HG03378 (cell line): Measurements from ENCODE around the gene CHCHD6.

Source experiments
- ATAC-seq: cut with Tn5 transposase; IDR thresholded peaks from one replicate; pipeline ENCODE4 v1.9.1; 2021; ENCODE audit warnings: mild to moderate bottlenecking, moderate library complexity; ENCODE audit not compliant: unreplicated experiment

Gene CHCHD6

DNA sequence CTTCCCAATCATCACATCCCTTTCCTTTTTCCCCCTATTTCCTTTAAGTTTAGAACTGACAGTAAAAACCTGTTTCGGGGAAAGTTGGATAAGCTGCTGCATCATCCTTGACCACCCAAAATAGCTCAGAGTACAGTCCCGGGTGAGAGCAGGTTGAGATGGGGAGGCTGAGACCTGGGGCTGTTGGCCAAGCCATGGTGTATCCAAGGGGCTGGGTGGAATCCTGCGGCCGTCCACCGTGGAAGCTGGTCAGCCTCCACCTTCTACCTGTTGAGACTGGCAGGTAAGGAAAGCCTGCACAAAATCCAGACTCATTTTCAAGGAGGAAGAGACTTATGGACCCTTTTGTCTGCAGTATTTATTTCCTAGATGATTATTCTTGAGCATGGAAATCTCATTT is 150.6 kb downstream of the CHCHD6 start:
- no peak for ATAC-seq

DNA sequence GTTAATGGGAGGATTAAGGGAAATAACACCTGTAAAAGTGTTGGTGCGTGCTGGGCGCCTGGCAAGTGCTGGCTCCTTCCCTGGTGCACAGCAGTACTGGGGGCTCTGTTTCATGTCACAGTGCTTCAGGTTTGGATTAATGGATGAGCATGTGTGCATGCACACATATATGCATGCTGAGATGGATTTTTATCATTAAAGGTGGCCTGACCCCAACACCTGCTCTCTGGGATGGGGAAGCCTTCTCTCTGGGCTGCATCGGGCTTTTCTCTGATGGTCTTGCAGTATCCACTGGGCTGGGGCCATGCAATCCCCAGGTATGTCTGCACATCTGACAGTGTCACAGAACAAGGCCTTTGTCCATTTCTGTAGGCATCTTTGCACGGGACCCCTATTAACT is 151.3 kb downstream of the CHCHD6 start:
- ATAC-seq = no peak

DNA sequence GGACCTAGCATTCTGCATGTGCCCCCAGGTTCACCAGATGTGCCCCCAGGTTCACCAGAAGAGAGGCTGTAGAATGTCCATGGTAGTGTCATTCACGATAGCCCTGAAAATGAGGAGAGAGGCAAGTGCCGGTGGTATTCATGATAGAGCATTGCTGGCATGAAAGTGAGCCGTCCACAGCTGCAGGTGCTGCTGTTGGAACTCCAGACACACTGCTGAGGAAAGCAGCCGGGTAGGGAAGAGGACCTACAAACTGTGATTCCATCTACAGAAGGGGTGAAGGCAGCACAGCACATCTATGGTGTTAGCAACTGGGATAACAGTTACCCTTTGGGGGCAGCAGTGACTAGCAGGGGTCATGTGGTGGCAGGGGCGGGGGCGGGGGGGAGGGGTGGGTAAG is 153.9 kb downstream of the CHCHD6 start:
- ATAC-seq = no peak

GRCh38 chr3:126858401-126858800 is 154.4 kb downstream of the CHCHD6 start:
- no peak for ATAC-seq

DNA sequence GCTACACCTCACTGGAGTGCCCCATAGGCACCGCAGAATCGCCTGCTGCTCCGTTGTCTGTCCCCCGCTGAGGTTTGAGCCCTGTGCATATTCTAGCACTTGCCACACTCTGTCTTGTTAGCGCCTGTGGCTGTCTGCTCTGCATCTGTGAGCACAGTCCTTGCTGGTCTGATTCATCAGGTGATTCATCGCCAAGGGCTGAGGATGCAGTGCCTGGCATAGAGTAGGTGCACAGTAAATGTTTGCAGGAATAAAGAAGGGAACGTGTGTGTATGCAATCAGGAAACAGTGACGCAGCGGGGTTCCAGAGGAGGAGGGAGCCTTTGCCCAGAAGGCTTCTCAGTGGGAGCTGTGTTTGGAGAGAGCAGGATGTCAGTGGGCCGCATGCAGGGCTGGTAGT is 154.8 kb downstream of the CHCHD6 start:
- ATAC-seq = no peak

GRCh38 chr3:126859415-126860246 is 155.6 kb downstream of the CHCHD6 start:
- no peak for ATAC-seq

GRCh38 chr3:126865736-126866135 is 161.7 kb downstream of the CHCHD6 start:
- ATAC-seq = no peak

GRCh38 chr3:126866175-126866759 is 162.2 kb downstream of the CHCHD6 start:
- no peak for ATAC-seq

DNA sequence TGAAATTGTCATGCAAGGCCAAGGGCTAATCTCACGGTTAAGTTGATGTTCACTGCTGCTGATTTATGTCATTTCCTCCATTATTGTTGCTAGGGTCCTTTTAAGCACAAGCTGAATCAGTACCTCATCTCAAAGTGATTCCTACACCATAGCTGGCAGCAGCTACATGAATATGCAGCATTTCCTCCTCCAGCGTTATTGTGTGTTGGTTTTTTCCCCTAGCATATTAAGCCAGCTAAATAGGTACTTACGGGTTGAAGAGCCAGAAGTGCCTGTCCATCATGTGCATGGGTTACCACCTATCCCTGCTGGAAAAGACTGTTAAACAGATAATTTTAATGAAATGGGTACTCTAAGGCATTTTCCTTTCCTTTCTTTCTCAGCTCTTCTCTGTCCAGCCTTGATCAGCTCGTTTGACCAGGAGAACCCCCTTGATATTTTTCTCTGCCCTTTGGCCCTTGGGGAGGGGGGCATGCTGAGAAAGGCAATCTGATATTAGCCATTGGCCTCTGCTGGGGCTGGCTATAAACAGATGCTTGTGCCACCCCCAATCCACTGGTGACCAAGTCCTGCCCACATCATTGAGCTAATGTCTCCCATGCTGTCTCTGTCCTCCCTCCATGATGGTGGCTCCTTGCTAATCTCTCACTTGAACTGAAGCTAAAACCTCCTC is 163.3 kb downstream of the CHCHD6 start:
- ATAC-seq = no peak

GRCh38 chr3:126867863-126868200 is 163.8 kb downstream of the CHCHD6 start:
- no peak for ATAC-seq

- no peak for ATAC-seq
Measured at GRCh38 chr3:126870608-126871210, 166.7 kb downstream of the CHCHD6 start.

DNA sequence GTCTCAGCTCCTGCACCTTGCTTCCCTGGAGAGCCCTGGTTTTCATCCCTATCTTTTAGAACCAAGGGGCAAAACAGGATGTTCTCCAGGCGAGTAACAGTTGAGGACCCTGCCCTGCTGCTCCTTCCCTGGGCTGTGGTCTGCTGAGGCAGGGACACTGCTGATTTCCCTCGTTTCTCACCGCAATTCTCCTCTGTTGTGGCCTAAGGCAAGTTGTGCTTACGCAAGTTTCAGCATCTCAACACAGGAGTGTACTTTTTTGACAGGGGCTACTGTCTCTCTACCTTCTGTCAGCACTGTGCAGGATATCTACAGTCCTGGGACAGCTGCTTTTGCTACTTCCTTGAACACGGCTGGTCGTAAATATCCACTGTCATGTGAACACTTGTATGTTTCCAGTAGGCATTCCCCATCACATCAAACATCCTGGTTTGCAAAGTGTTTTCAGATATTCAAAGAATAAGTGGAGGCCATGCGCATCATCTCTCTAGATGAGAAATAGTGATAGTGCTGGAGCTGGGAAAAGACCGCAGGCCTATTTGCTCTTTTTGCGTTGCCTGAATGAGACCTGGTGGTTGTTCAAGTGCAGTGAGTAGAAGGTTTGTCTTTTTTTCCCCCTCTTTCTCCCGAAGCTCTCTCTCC is 168.8 kb downstream of the CHCHD6 start:
- ATAC-seq = no peak

DNA sequence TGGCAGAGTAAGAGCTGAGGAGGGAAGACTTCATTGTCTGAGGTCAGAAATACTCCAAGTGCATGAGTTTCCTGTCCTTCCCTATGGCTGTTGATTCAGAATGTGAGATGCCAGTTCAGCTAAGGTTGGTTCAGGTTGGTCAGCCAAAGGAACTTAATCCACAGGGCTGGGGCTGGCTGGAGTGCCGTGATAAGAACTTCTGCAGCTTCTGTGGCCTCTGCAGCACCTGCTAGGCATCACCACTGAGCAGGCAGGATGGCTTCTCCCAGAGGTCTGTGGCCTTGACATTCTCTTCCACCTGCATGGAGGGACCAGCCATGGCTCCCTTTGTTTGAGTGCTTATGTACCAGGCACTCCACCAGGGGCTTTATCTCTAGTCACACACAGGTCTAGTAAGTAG is 169.4 kb downstream of the CHCHD6 start:
- ATAC-seq = no peak

GRCh38 chr3:126878664-126879063 is 174.6 kb downstream of the CHCHD6 start:
- no peak for ATAC-seq

DNA sequence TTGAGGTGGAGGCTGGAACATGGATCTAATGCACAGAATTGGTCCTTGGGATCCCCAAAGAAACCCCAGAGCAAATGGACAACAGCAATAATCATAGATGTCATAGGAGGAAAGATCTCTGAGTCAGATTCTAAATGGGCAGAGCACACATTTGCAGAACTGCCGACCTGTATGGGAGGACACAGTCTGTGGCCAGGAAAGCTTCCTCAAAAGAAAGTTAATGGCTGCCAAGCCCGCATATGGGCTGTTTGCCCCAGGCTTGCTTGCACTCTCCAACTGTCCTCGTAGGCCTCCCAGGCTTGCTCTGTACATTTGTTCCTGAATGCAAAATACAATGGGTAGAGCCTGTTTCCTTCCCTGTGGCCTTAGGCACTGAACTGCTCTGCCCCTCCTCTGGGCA is 176.9 kb downstream of the CHCHD6 start:
- no peak for ATAC-seq

DNA sequence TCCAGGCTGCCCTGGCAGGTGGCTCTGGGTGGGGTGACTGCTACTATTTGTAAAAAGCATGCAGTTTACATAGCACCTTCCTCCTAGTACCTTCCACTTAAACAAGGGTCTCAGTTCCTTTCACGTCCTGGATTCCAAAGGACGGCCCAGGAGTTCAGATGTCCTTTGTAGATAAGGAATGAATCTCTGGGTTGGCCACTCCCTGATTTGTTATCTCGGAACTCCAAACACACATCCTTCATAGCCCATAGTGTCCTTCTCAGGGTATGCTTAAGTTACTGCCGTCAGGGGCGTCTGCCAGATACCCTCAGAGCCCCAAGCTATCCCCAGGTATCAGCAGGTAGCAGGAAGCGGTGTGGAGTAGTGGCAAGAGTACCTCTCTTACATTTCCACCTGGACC is 177.8 kb downstream of the CHCHD6 start:
- ATAC-seq = no peak

DNA sequence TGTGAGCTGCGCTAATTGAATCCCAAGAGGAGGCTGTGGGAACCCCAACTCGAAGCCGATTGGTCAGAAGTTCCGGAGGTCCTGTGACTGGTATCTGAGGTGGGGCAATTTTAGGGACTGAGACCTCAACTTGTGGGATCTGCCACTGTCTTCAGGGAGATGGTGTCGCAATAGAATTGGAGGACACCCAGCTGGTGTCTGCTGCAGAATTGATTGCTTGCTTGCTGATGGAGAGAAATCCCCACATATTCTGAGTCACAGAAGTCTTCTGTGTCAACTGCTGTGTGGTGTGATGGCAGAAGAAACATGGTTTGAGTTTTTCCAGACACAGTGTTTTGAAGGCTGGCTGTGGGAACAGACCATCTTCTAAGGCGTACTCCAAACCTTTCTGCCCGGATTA is 179.2 kb downstream of the CHCHD6 start:
- no peak for ATAC-seq

- no peak for ATAC-seq
Measured at GRCh38 chr3:126885425-126885824, 181.4 kb downstream of the CHCHD6 start.

- no peak for ATAC-seq
Measured at GRCh38 chr3:126886217-126886616, 182.2 kb downstream of the CHCHD6 start.

DNA sequence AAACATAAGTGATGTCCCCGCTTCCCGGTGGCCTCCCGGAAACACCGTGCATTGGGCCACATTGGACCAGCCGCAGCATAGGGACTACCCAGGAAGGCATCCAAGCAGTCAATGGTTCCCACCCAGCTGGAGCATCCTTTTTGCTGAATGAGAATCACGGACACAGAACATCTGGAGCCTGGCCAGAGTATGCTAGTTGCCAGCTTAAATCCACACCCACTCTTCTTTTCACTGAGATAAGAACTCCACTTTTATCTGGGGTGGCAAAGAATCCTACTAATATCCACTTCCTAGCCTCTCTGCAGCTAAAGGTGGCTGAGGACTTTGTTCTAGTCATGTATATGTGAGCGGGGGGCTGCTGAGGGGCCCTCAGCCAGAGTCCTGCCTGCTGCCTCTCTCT is 183.6 kb downstream of the CHCHD6 start:
- no peak for ATAC-seq

- ATAC-seq = no peak
Measured at GRCh38 chr3:126888186-126888760, 184.2 kb downstream of the CHCHD6 start.
